Astrocyte (in vitro differentiated cells and primary cell): ENCODE results near the gene GPBP1. TPM values are rescaled to one million over a fixed set of nuclear protein-coding genes. Genes with fewer than 3 reads are reported as not detected.

Experiments
- DNase-seq: peaks from one replicate; pipeline ENCODE4 v3.0.0-alpha.2; 2010; ENCODE audit warnings: low read depth
- FAIRE-seq: peaks from 2 replicates; lab custom pipeline; 2011; peaks lifted over from hg19 to GRCh38; lab: Jason Lieb, UNC
- H2AFZ ChIP-seq: 2 replicates; pipeline ENCODE4 v1.6.0; 2012; ENCODE audit warnings: low read depth, low read length, inconsistent platforms
- H3K27ac ChIP-seq: 2 replicates; pipeline ENCODE4 v1.5.1; 2011; ENCODE audit warnings: low read depth, low read length, inconsistent platforms
- H3K27me3 ChIP-seq: 2 replicates; pipeline ENCODE4 v1.6.0; 2011; ENCODE audit warnings: low read length, inconsistent platforms; ENCODE audit not compliant: insufficient read depth
- H3K36me3 ChIP-seq: 2 replicates; pipeline ENCODE4 v1.5.1; 2011; ENCODE audit warnings: low read length, inconsistent platforms; ENCODE audit not compliant: insufficient read depth
- H3K4me1 ChIP-seq: 2 replicates; pipeline ENCODE4 v1.5.1; 2011; ENCODE audit warnings: low read length, inconsistent platforms; ENCODE audit not compliant: insufficient read depth
- H3K4me2 ChIP-seq: 2 replicates; pipeline ENCODE4 v1.6.0; 2012; ENCODE audit warnings: low read length, inconsistent platforms
- H3K4me3 ChIP-seq: 2 replicates; pipeline ENCODE4 v1.5.1; 2011; ENCODE audit warnings: low read depth, mild to moderate bottlenecking, low read length, inconsistent platforms; ENCODE audit not compliant: insufficient read depth
- H3K79me2 ChIP-seq: 2 replicates; pipeline ENCODE4 v1.6.0; 2012; ENCODE audit warnings: mild to moderate bottlenecking, low read length, inconsistent platforms; ENCODE audit not compliant: insufficient read depth
- H3K9ac ChIP-seq: 2 replicates; pipeline ENCODE4 v1.6.0; 2012; ENCODE audit warnings: mild to moderate bottlenecking, low read length, inconsistent platforms
- H3K9me3 ChIP-seq: 2 replicates; pipeline ENCODE4 v1.5.1; 2012; ENCODE audit warnings: low read depth, mild to moderate bottlenecking, low read length, inconsistent platforms; ENCODE audit not compliant: insufficient read depth
- H4K20me1 ChIP-seq: 2 replicates; pipeline ENCODE4 v1.6.0; 2012; ENCODE audit warnings: low read length, inconsistent platforms; ENCODE audit not compliant: insufficient read depth
- H3K27ac Mint-ChIP-seq: one replicate; pipeline ENCODE4 v1.8.0; 2021; ENCODE audit warnings: mild to moderate bottlenecking, mixed read lengths; ENCODE audit not compliant: unreplicated experiment
- H3K27me3 Mint-ChIP-seq: one replicate; pipeline ENCODE4 v1.8.0; 2021; ENCODE audit warnings: low read depth, mixed read lengths; ENCODE audit not compliant: unreplicated experiment
- H3K36me3 Mint-ChIP-seq: one replicate; pipeline ENCODE4 v1.8.0; 2021; ENCODE audit warnings: low read depth, mixed read lengths; ENCODE audit not compliant: unreplicated experiment
- H3K4me1 Mint-ChIP-seq: one replicate; pipeline ENCODE4 v1.8.0; 2021; ENCODE audit warnings: low read depth, mixed read lengths; ENCODE audit not compliant: unreplicated experiment
- H3K4me3 Mint-ChIP-seq: one replicate; pipeline ENCODE4 v1.8.0; 2021; ENCODE audit warnings: mild to moderate bottlenecking, moderate library complexity, mixed read lengths; ENCODE audit not compliant: unreplicated experiment
- H3K9me3 Mint-ChIP-seq: one replicate; pipeline ENCODE4 v1.8.0; 2021; ENCODE audit warnings: mild to moderate bottlenecking, mixed read lengths; ENCODE audit not compliant: unreplicated experiment
- EZH2 ChIP-seq: IDR thresholded peaks from 2 replicates; pipeline ENCODE4 v1.6.1; 2012; ENCODE audit warnings: mild to moderate bottlenecking, low read length, inconsistent platforms; ENCODE audit not compliant: insufficient read depth
- total RNA-seq: library from RNA; stranded (reverse); gene quantifications from 2 replicates; pipeline ENCODE4 v1.2.1, GENCODE V29; 2021
- TF ChIP-seq, protein P1 (sequence below): IDR thresholded peaks from 2 replicates; pipeline ENCODE4 v1.5.1; 2011; ENCODE audit warnings: low read depth, mild to moderate bottlenecking, inconsistent platforms, low read length, moderate library complexity; ENCODE audit not compliant: insufficient read depth

Gene GPBP1
- total RNA-seq, 1 donor from 2014 or later, result 59.8 TPM

DNA sequence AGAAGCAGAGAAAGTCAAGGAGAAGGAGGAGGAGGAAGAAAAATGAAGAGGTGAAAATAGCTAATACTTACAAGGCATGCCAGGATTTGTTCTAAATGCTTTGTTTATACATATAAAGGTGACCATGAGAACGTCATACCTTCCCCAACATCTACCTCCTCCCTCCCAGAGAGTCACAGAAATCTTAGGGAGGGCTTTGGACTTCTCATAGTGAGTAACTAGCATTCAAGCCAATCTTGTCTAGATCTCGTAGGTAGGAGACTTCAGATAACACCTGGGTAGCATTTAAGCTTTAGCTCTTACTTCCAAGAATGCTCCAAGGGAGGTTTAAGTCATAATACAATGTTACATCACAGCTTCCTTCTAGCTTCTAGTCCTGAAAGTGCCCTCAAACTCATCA lies 36.5 kb upstream of the GPBP1 start:
- no peaks in the 10 kb centered on the region for H3K36me3 Mint-ChIP-seq
- H3K4me1 ChIP-seq, result no peaks in the 10 kb centered on the region
- H3K27ac Mint-ChIP-seq, result no peak overlapping the region
- TF ChIP-seq, protein P1, sequence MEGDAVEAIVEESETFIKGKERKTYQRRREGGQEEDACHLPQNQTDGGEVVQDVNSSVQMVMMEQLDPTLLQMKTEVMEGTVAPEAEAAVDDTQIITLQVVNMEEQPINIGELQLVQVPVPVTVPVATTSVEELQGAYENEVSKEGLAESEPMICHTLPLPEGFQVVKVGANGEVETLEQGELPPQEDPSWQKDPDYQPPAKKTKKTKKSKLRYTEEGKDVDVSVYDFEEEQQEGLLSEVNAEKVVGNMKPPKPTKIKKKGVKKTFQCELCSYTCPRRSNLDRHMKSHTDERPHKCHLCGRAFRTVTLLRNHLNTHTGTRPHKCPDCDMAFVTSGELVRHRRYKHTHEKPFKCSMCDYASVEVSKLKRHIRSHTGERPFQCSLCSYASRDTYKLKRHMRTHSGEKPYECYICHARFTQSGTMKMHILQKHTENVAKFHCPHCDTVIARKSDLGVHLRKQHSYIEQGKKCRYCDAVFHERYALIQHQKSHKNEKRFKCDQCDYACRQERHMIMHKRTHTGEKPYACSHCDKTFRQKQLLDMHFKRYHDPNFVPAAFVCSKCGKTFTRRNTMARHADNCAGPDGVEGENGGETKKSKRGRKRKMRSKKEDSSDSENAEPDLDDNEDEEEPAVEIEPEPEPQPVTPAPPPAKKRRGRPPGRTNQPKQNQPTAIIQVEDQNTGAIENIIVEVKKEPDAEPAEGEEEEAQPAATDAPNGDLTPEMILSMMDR, result no peak
- TF ChIP-seq EZH2, result no peak
- H4K20me1 ChIP-seq, result no peaks in the 10 kb centered on the region
- H2AFZ ChIP-seq, result no peak overlapping the region
- no peak for DNase-seq
- H3K4me3 Mint-ChIP-seq, result no peak overlapping the region
- H3K9ac ChIP-seq, result no peak overlapping the region
- peaks cover 3% of the 10 kb centered on the region for H3K9me3 Mint-ChIP-seq
- H3K4me3 ChIP-seq, result no peak overlapping the region
- no peaks in the 10 kb centered on the region for H3K79me2 ChIP-seq
- H3K4me2 ChIP-seq, result no peak overlapping the region
- H3K27me3 Mint-ChIP-seq, result no peaks in the 10 kb centered on the region
- FAIRE-seq, result no peak
- no peaks in the 10 kb centered on the region for H3K36me3 ChIP-seq
- H3K4me1 Mint-ChIP-seq, result no peaks in the 10 kb centered on the region
- no peak overlapping the region for H3K27ac ChIP-seq
- no peaks in the 10 kb centered on the region for H3K27me3 ChIP-seq
- no peaks in the 10 kb centered on the region for H3K9me3 ChIP-seq

DNA sequence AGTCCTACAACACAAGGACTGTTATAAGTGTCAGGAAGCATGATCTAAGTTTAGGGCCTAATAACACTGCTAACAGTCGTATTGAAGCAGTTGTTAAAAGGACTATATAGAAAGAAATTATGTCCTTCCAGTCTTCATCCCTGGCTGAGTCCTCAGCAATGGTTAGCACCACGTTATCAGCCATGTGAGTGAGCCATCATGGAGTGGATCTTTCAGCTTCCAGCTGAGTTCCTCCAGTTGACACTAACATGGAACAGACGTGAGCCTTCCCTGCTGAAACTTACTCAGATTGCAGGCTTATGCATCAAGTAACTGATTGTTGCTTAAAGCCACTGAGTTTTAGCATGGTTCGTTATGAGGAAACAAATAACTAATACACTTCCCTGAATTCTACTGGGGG lies 21.5 kb upstream of the GPBP1 start:
- Histone ChIP-seq H4K20me1 (no peaks in the 10 kb centered on the region), H3K4me1 (no peaks in the 10 kb centered on the region), H3K9me3 (no peaks in the 10 kb centered on the region), H3K9ac (no peak overlapping the region), H3K27me3 (no peaks in the 10 kb centered on the region), H2AFZ (no peak overlapping the region), H3K4me2 (no peak overlapping the region), H3K4me3 (no peak overlapping the region), H3K36me3 (no peaks in the 10 kb centered on the region), H3K27ac (no peak overlapping the region), H3K79me2 (no peaks in the 10 kb centered on the region)
- FAIRE-seq, result no peak
- no peak for TF ChIP-seq EZH2
- TF ChIP-seq, protein P1, result no peak
- Mint-ChIP-seq H3K36me3 (no peaks in the 10 kb centered on the region), H3K4me3 (no peak overlapping the region), H3K27ac (no peak overlapping the region), H3K9me3 (peaks cover 6% of the 10 kb centered on the region), H3K27me3 (no peaks in the 10 kb centered on the region), H3K4me1 (no peaks in the 10 kb centered on the region)
- no peak for DNase-seq

- no peak for FAIRE-seq
- Histone ChIP-seq H3K4me1 (no peaks in the 10 kb centered on the region), H3K4me2 (no peak overlapping the region), H3K36me3 (no peaks in the 10 kb centered on the region), H3K27ac (no peak overlapping the region), H4K20me1 (no peaks in the 10 kb centered on the region), H2AFZ (no peak overlapping the region), H3K27me3 (no peaks in the 10 kb centered on the region), H3K9me3 (no peaks in the 10 kb centered on the region), H3K9ac (no peak overlapping the region), H3K79me2 (no peaks in the 10 kb centered on the region), H3K4me3 (no peak overlapping the region)
- H3K27ac Mint-ChIP-seq, result no peak overlapping the region
- DNase-seq, result no peak
- H3K4me1 Mint-ChIP-seq, result no peaks in the 10 kb centered on the region
- H3K27me3 Mint-ChIP-seq, result no peaks in the 10 kb centered on the region
- TF ChIP-seq, protein P1, result no peak
- TF ChIP-seq EZH2, result no peak
- H3K36me3 Mint-ChIP-seq, result no peaks in the 10 kb centered on the region
- H3K4me3 Mint-ChIP-seq, result no peak overlapping the region
- H3K9me3 Mint-ChIP-seq, result peaks cover 6% of the 10 kb centered on the region
Measured at GRCh38 chr5:57155033-57155432, 18.8 kb upstream of the GPBP1 start.
